Spinal cord (tissue), 4 donors: Measurements from ENCODE around the gene STX1B. TPM values are rescaled to one million over a fixed set of nuclear protein-coding genes. Genes with fewer than 3 reads are reported as not detected.

Source experiments
- polyA plus RNA-seq, 2 donors: library from polyadenylated mRNA; unstranded; fragments of 120-200 nt; gene quantifications; one replicate each; pipeline ENCODE4 v1.2.1, GENCODE V29; 2013; ENCODE audit not compliant: insufficient read length in 2 of 2
- small RNA-seq: library from RNA; depleted of rRNA; stranded (forward); fragments of <200 nt; gene quantifications from one replicate; pipeline ENCODE3, GENCODE V24; 2014; ENCODE audit warnings: low replicate concordance
- total RNA-seq, 2 donors: library from RNA; depleted of rRNA in 1 of 2; stranded (reverse); fragments of 120-200 nt in 1 of 2; fragments of >200 nt in 1 of 2; gene quantifications; one replicate each; pipeline versions ENCODE4 v1.2.3 to v1.2.4, GENCODE V29; 2013 to 2014

Gene STX1B
- total and polyA plus RNA-seq, 4 donors, result 16.0 to 130 (median 81.3) TPM

Small RNA genes lying within 50 kb of the gene (small RNA-seq; reads per million reads assigned to genes)
- not detected for gene AC135048.1

Other genes with a start within 250 kb of the STX1B start
- 10 to 100 TPM in 1 of 2 donors, 1 to 10 TPM in 1; 3.3 to 11.2 TPM for gene CFAP119, start 248.6 kb downstream of the STX1B start, total RNA-seq
- gene CFAP119, start 248.6 kb downstream of the STX1B start, polyA plus RNA-seq, result 10 to 100 TPM; 16.0 to 19.1 TPM
- 100 to 1,000 TPM in 1 of 2 donors, 10 to 100 TPM in 1; 70.7 to 101 TPM for gene RNF40, start 248.3 kb downstream of the STX1B start, total RNA-seq
- gene RNF40, start 248.3 kb downstream of the STX1B start, polyA plus RNA-seq, result 100 to 1,000 TPM; 128 to 132 TPM
- gene ZNF629, start 223.4 kb downstream of the STX1B start, total RNA-seq, result 10 to 100 TPM in 1 of 2 donors, 1 to 10 TPM in 1; 7.8 to 24.2 TPM
- 10 to 100 TPM; 26.5 to 27.4 TPM for gene ZNF629, start 223.4 kb downstream of the STX1B start, polyA plus RNA-seq
- gene BCL7C, start 116.6 kb downstream of the STX1B start, total RNA-seq, result 10 to 100 TPM; 27.0 to 71.7 TPM
- 10 to 100 TPM; 39.7 to 48.2 TPM for gene BCL7C, start 116.6 kb downstream of the STX1B start, polyA plus RNA-seq
- gene CTF1, start 114.0 kb downstream of the STX1B start, total RNA-seq, result 1 to 10 TPM in 1 of 2 donors, under 1 TPM in 1; 0.79 to 2.1 TPM
- 1 to 10 TPM; 4.0 to 6.1 TPM for gene CTF1, start 114.0 kb downstream of the STX1B start, polyA plus RNA-seq
- gene FBXL19, start 87.1 kb downstream of the STX1B start, total RNA-seq, result 10 to 100 TPM; 15.8 to 23.9 TPM
- gene FBXL19, start 87.1 kb downstream of the STX1B start, polyA plus RNA-seq, result 10 to 100 TPM; 86.4 to 90.1 TPM
- 10 to 100 TPM; 10.4 to 28.0 TPM for gene ORAI3, start 61.6 kb downstream of the STX1B start, total RNA-seq
- gene ORAI3, start 61.6 kb downstream of the STX1B start, polyA plus RNA-seq, result 10 to 100 TPM; 13.9 to 15.5 TPM
- 1 to 10 TPM; 2.3 to 5.0 TPM for gene SETD1A, start 52.9 kb downstream of the STX1B start, total RNA-seq
- gene SETD1A, start 52.9 kb downstream of the STX1B start, polyA plus RNA-seq, result 10 to 100 TPM; 16.7 to 17.4 TPM
- 10 to 100 TPM in 1 of 2 donors, 1 to 10 TPM in 1; 9.2 to 14.7 TPM for gene HSD3B7, start 25.4 kb downstream of the STX1B start, total RNA-seq
- 1 to 10 TPM; 5.7 to 7.6 TPM for gene HSD3B7, start 25.4 kb downstream of the STX1B start, polyA plus RNA-seq
- gene STX4, start 22.9 kb upstream of the STX1B start, total RNA-seq, result 10 to 100 TPM; 28.6 to 45.2 TPM
- 10 to 100 TPM; 84.9 to 91.6 TPM for gene STX4, start 22.9 kb upstream of the STX1B start, polyA plus RNA-seq
- gene ZNF668, start 63.6 kb upstream of the STX1B start, total RNA-seq, result 1 to 10 TPM; 4.9 to 5.8 TPM
- gene ZNF668, start 63.6 kb upstream of the STX1B start, polyA plus RNA-seq, result 10 to 100 TPM; 12.6 TPM
- gene ZNF646, start 63.8 kb upstream of the STX1B start, total RNA-seq, result 10 to 100 TPM in 1 of 2 donors, 1 to 10 TPM in 1; 5.9 to 14.4 TPM
- gene ZNF646, start 63.8 kb upstream of the STX1B start, polyA plus RNA-seq, result 10 to 100 TPM; 11.2 to 11.9 TPM
- 1 to 10 TPM; 2.0 to 9.8 TPM for gene PRSS53, start 78.3 kb upstream of the STX1B start, total RNA-seq
- gene PRSS53, start 78.3 kb upstream of the STX1B start, polyA plus RNA-seq, result 1 to 10 TPM; 2.5 to 7.1 TPM
- gene VKORC1, start 84.2 kb upstream of the STX1B start, total RNA-seq, result 100 to 1,000 TPM in 1 of 2 donors, 10 to 100 TPM in 1; 60.0 to 111 TPM
- gene VKORC1, start 84.2 kb upstream of the STX1B start, polyA plus RNA-seq, result 100 to 1,000 TPM in 1 of 2 donors, 10 to 100 TPM in 1; 66.5 to 107 TPM
- 10 to 100 TPM; 13.5 to 25.0 TPM for gene BCKDK, start 97.7 kb upstream of the STX1B start, total RNA-seq
- gene BCKDK, start 97.7 kb upstream of the STX1B start, polyA plus RNA-seq, result 10 to 100 TPM; 49.7 TPM
- gene KAT8, start 107.0 kb upstream of the STX1B start, total RNA-seq, result 10 to 100 TPM; 38.1 to 81.9 TPM
- gene KAT8, start 107.0 kb upstream of the STX1B start, polyA plus RNA-seq, result 10 to 100 TPM; 54.7 to 69.7 TPM
- gene PRSS8, start 125.1 kb upstream of the STX1B start, total RNA-seq, result under 1 TPM; 0.10 to 0.94 TPM
- gene PRSS8, start 125.1 kb upstream of the STX1B start, polyA plus RNA-seq, result 1 to 10 TPM in 1 of 2 donors, under 1 TPM in 1; 0.46 to 1.5 TPM
- 1 to 10 TPM; 1.4 to 2.8 TPM for gene PRSS36, start 139.4 kb upstream of the STX1B start, total RNA-seq
- gene PRSS36, start 139.4 kb upstream of the STX1B start, polyA plus RNA-seq, result 10 to 100 TPM; 10.5 TPM
- 10 to 100 TPM; 49.9 to 59.2 TPM for gene FUS, start 169.5 kb upstream of the STX1B start, total RNA-seq
- 100 to 1,000 TPM; 554 to 673 TPM for gene FUS, start 169.5 kb upstream of the STX1B start, polyA plus RNA-seq
- gene PYCARD, start 192.1 kb upstream of the STX1B start, total RNA-seq, result 10 to 100 TPM; 10.6 to 14.3 TPM
- gene PYCARD, start 192.1 kb upstream of the STX1B start, polyA plus RNA-seq, result 1 to 10 TPM; 6.8 to 7.6 TPM
- gene TRIM72, start 203.5 kb upstream of the STX1B start, total RNA-seq, result under 1 TPM; 0.22 to 0.50 TPM
- 1 to 10 TPM in 1 of 2 donors, under 1 TPM in 1; 0.90 to 1.1 TPM for gene TRIM72, start 203.5 kb upstream of the STX1B start, polyA plus RNA-seq
- gene PYDC1, start 206.5 kb upstream of the STX1B start, total RNA-seq, result 1 to 10 TPM in 1 of 2 donors, not detected in 1; 1.3 TPM
- gene PYDC1, start 206.5 kb upstream of the STX1B start, polyA plus RNA-seq, result 1 to 10 TPM in 1 of 2 donors, under 1 TPM in 1; 0.86 to 2.0 TPM
- 10 to 100 TPM in 1 of 2 donors, 1 to 10 TPM in 1; 5.4 to 10.0 TPM for gene ITGAM, start 249.3 kb upstream of the STX1B start, total RNA-seq
- gene ITGAM, start 249.3 kb upstream of the STX1B start, polyA plus RNA-seq, result 1 to 10 TPM; 4.2 to 5.6 TPM